Loucy (cell line): Measurements from ENCODE around the gene AIRE.

Experiments
- CTCF ChIP-seq: fragments of 200-600 bp; sonication (generic); conservative IDR thresholded peaks from 2 replicates; pipeline ENCODE4 v1.5.1; 2014; ENCODE audit warnings: mild to moderate bottlenecking, antibody characterized with exemption, low read length
- EZH2phosphoT487 ChIP-seq: fragments of 200-600 bp; IDR thresholded peaks from 2 replicates; pipeline ENCODE4 v1.6.1; 2018; ENCODE audit warnings: antibody characterized with exemption, mild to moderate bottlenecking, moderate library complexity, borderline replicate concordance

- TF ChIP-seq CTCF (no peak), EZH2phosphoT487 (no peak)
These were observed 40.0 kb downstream of the AIRE start for GRCh38 chr21:44325386-44326271.
